ENCODE results near the gene CDH13.
A peak's percentile ranks its signal among the peaks of the same experiment; 100 is the strongest.

The CDH13 gene

DNA sequence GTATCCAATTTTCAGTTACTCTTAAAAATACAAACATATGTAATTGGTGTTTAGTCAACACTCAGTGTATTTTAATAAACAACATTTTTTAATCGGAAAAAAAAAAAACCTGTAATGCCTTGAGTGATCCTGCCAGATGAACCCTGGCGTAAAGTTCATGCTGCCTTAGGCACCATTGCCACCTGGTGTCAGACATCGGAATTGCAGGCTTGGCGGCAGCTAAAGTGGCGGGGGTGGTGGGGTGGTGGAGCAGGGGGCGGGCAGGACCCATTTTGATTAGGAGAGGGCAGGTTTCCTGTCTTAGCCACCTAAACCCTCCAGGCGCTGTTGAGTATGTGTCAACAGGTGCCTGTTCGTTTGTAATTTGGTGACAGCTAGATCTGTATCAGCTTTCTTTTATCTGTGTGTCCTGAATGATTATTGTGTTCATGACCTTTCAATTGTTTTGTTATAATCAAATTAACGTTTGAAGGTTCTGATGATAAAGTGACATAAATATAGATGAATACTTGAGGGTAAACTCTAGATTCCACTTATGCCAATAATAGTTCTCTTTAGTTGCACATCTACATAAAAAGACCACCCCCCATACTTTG lies 588.7 kb downstream of the CDH13 start:
- no peak overlapping the region for H3K4me3 ChIP-seq (replicated peaks; ENCODE audit: insufficient read depth, low read length)
- TF ChIP-seq POLR2AphosphoS5 (IDR thresholded peaks at IDR 0.05; ENCODE audit: low read depth): no peak
- TF ChIP-seq, protein P1, sequence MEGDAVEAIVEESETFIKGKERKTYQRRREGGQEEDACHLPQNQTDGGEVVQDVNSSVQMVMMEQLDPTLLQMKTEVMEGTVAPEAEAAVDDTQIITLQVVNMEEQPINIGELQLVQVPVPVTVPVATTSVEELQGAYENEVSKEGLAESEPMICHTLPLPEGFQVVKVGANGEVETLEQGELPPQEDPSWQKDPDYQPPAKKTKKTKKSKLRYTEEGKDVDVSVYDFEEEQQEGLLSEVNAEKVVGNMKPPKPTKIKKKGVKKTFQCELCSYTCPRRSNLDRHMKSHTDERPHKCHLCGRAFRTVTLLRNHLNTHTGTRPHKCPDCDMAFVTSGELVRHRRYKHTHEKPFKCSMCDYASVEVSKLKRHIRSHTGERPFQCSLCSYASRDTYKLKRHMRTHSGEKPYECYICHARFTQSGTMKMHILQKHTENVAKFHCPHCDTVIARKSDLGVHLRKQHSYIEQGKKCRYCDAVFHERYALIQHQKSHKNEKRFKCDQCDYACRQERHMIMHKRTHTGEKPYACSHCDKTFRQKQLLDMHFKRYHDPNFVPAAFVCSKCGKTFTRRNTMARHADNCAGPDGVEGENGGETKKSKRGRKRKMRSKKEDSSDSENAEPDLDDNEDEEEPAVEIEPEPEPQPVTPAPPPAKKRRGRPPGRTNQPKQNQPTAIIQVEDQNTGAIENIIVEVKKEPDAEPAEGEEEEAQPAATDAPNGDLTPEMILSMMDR (IDR thresholded peaks at IDR 0.05; ENCODE audit: insufficient read depth, low read length): peak; percentile 81
- peak; percentile 30 to 48 for DNase-seq (ENCODE audit: low read depth in 1 of 2, low spot score in 1 of 2)
- H3K27ac ChIP-seq (replicated peaks): no peak overlapping the region
- H3K27me3 ChIP-seq (ENCODE audit: insufficient read depth, poor library complexity, severe bottlenecking): no peaks in the 10 kb centered on the region

DNA sequence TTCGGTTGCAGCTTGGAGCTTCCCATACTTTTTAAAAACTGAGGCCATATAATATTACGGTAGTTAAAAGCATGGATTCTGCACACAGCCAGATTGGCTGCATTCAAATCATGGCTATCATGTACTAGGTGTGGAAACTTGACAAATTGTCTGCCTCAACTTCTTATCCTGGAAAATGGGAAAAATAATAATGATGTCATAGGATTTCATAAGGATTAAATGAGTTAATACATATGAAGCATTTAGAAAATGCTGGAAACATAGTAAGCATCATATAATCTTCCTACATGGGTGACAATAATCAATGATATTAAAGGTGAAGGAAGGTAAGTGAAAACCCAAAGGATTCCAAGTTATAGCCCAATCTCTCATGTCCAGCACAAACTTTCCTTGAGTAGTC lies 592.5 kb downstream of the CDH13 start:
- no peak for DNase-seq (ENCODE audit: low read depth in 1 of 2, low spot score in 1 of 2)
- Histone ChIP-seq H3K27ac (replicated peaks) (no peak overlapping the region), H3K27me3 (ENCODE audit: insufficient read depth, poor library complexity, severe bottlenecking) (no peaks in the 10 kb centered on the region), H3K4me3 (replicated peaks; ENCODE audit: insufficient read depth, low read length) (no peak overlapping the region)
- TF ChIP-seq SPI1 (IDR thresholded peaks at IDR 0.05; ENCODE audit: borderline replicate concordance, low read depth) (no peak), POLR2AphosphoS5 (IDR thresholded peaks at IDR 0.05; ENCODE audit: low read depth) (no peak), GABPA (IDR thresholded peaks at IDR 0.05; ENCODE audit: low read depth) (no peak)
- TF ChIP-seq, protein P1 (IDR thresholded peaks at IDR 0.05; ENCODE audit: insufficient read depth, low read length): no peak
- TF ChIP-seq, protein P2, sequence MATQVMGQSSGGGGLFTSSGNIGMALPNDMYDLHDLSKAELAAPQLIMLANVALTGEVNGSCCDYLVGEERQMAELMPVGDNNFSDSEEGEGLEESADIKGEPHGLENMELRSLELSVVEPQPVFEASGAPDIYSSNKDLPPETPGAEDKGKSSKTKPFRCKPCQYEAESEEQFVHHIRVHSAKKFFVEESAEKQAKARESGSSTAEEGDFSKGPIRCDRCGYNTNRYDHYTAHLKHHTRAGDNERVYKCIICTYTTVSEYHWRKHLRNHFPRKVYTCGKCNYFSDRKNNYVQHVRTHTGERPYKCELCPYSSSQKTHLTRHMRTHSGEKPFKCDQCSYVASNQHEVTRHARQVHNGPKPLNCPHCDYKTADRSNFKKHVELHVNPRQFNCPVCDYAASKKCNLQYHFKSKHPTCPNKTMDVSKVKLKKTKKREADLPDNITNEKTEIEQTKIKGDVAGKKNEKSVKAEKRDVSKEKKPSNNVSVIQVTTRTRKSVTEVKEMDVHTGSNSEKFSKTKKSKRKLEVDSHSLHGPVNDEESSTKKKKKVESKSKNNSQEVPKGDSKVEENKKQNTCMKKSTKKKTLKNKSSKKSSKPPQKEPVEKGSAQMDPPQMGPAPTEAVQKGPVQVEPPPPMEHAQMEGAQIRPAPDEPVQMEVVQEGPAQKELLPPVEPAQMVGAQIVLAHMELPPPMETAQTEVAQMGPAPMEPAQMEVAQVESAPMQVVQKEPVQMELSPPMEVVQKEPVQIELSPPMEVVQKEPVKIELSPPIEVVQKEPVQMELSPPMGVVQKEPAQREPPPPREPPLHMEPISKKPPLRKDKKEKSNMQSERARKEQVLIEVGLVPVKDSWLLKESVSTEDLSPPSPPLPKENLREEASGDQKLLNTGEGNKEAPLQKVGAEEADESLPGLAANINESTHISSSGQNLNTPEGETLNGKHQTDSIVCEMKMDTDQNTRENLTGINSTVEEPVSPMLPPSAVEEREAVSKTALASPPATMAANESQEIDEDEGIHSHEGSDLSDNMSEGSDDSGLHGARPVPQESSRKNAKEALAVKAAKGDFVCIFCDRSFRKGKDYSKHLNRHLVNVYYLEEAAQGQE (IDR thresholded peaks at IDR 0.05; ENCODE audit: insufficient replicate concordance, low read depth): no peak

DNA sequence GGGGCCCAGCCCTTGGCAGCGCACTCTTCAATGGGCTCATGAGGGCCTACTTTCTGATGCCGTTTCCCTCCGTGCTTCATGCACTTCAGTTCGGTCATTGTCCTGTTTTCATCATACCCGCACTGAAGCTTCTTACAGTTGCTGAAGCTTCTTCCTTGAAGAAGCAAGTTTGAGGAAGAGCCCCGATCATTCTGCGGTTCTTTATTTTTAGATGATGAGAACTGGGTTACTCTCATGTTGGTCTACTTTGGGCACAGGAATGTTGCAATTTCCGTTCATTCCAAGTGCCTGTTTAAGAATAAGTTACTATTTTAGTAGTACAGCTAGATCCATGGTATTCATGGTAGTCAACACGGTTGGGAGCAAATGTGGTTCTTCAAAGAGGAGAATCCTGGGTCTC lies 593.3 kb downstream of the CDH13 start:
- TF ChIP-seq, protein P2 (IDR thresholded peaks at IDR 0.05; ENCODE audit: insufficient replicate concordance, low read depth): no peak
- no peak for TF ChIP-seq GABPA (IDR thresholded peaks at IDR 0.05; ENCODE audit: low read depth)
- TF ChIP-seq, protein P1 (IDR thresholded peaks at IDR 0.05; ENCODE audit: insufficient read depth, low read length): no peak
- TF ChIP-seq POLR2AphosphoS5 (IDR thresholded peaks at IDR 0.05; ENCODE audit: low read depth): no peak
- no peak for TF ChIP-seq SPI1 (IDR thresholded peaks at IDR 0.05; ENCODE audit: borderline replicate concordance, low read depth)
- H3K27ac ChIP-seq (replicated peaks): no peak overlapping the region
- no peaks in the 10 kb centered on the region for H3K27me3 ChIP-seq (ENCODE audit: insufficient read depth, poor library complexity, severe bottlenecking)
- H3K4me3 ChIP-seq (replicated peaks; ENCODE audit: insufficient read depth, low read length): no peak overlapping the region
- DNase-seq (ENCODE audit: low read depth in 1 of 2, low spot score in 1 of 2): peak; percentile 27

DNA sequence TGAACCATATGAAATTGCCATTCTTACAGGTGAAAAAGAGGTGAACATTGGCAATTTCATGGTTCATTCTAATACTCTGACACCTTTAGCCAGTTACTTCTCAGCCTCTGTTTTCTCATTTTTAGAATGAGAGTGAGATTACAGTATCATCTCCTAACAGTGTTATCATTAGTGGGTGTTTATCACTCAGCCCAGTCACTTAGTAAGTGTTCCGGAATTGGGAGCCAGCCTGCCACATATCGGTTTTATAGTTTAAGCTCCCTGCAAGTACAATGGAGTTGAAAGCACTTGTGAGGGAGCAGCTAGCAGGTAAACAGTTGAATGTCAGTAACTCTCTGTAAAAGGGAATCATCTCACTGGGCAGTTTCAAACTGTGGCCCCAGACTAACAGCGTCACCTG lies 597.9 kb downstream of the CDH13 start:
- Histone ChIP-seq H3K27ac (replicated peaks) (no peak overlapping the region), H3K27me3 (ENCODE audit: insufficient read depth, poor library complexity, severe bottlenecking) (no peaks in the 10 kb centered on the region), H3K4me3 (replicated peaks; ENCODE audit: insufficient read depth, low read length) (no peak overlapping the region)
- TF ChIP-seq, protein P1 (IDR thresholded peaks at IDR 0.05; ENCODE audit: insufficient read depth, low read length): no peak
- TF ChIP-seq, protein P2 (IDR thresholded peaks at IDR 0.05; ENCODE audit: insufficient replicate concordance, low read depth): no peak
- TF ChIP-seq POLR2AphosphoS5 (IDR thresholded peaks at IDR 0.05; ENCODE audit: low read depth) (no peak), GABPA (IDR thresholded peaks at IDR 0.05; ENCODE audit: low read depth) (no peak)
- DNase-seq (ENCODE audit: low read depth in 1 of 2, low spot score in 1 of 2): no peak
